Peyer's patch (tissue), 4 donors: ENCODE data around the gene KCNQ2.

Experiments used
- POLR2A ChIP-seq, 2 donors: fragments of 450-650 bp; IDR thresholded peaks; one replicate each; pipeline ENCODE4 v1.5.1; 2017; ENCODE audit warnings: antibody characterized with exemption in 2 of 2, mild to moderate bottlenecking in 2 of 2, moderate library complexity in 2 of 2
- TF ChIP-seq, protein P1 (sequence below), 6 experiments: fragments of 450-650 bp in 4 of 6; fragments of 200-600 bp in 2 of 6; sonication (generic) in 1 of 6; IDR thresholded peaks; one replicate each; pipeline ENCODE4 v1.5.1; 2017 to 2019; ENCODE audit warnings: antibody characterized with exemption in 6 of 6, mild to moderate bottlenecking in 3 of 6, moderate library complexity in 1 of 6

DNA sequence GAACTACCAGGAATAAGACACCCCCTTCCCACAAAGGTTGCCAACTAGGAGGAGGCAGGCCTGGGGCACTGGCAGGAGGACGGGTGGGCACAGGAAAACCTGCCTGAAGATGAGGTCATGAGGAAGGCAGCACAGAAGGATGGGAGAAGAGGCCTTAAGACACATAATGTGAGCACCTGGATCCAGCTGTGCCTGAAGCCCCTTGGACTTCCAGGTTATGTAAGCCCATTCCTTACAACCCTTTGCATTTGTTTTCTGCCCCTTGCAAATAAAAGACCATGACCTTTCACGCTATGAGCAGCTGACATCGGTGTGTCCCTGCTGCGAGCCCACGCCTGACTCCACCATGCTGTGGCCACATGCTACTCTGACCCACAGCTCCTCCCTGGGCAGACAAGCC, 23.4 kb downstream of the KCNQ2 start:
- TF ChIP-seq, protein P1, sequence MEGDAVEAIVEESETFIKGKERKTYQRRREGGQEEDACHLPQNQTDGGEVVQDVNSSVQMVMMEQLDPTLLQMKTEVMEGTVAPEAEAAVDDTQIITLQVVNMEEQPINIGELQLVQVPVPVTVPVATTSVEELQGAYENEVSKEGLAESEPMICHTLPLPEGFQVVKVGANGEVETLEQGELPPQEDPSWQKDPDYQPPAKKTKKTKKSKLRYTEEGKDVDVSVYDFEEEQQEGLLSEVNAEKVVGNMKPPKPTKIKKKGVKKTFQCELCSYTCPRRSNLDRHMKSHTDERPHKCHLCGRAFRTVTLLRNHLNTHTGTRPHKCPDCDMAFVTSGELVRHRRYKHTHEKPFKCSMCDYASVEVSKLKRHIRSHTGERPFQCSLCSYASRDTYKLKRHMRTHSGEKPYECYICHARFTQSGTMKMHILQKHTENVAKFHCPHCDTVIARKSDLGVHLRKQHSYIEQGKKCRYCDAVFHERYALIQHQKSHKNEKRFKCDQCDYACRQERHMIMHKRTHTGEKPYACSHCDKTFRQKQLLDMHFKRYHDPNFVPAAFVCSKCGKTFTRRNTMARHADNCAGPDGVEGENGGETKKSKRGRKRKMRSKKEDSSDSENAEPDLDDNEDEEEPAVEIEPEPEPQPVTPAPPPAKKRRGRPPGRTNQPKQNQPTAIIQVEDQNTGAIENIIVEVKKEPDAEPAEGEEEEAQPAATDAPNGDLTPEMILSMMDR (IDR thresholded peaks at IDR 0.05) = no peak
- TF ChIP-seq POLR2A (IDR thresholded peaks at IDR 0.05) = no peak
